Left ventricle myocardium inferior (tissue), 1 donor: ENCODE measurements around the gene THOC6. TPM values are rescaled to one million over a fixed set of nuclear protein-coding genes. Genes with fewer than 3 reads are reported as not detected.

Experiments
- DNase-seq: peaks from one replicate; pipeline ENCODE4 v3.0.0-alpha.2; 2020
- H3K27ac ChIP-seq: fragments of 200-600 bp; replicated peaks from 2 replicates; pipeline ENCODE4 v1.8.0; 2021
- H3K27me3 ChIP-seq: fragments of 200-600 bp; 2 replicates; pipeline ENCODE4 v1.8.0; 2021; ENCODE audit warnings: low read depth
- H3K36me3 ChIP-seq: fragments of 200-600 bp; 2 replicates; pipeline ENCODE4 v1.8.0; 2021
- H3K4me1 ChIP-seq: fragments of 200-600 bp; 2 replicates; pipeline ENCODE4 v1.8.0; 2021
- H3K4me3 ChIP-seq: fragments of 200-600 bp; 2 replicates; pipeline ENCODE4 v1.8.0; 2021; ENCODE audit warnings: mild to moderate bottlenecking, moderate library complexity
- H3K9me3 ChIP-seq: fragments of 200-600 bp; replicated peaks from 2 replicates; pipeline ENCODE4 v1.8.0; 2021
- intact Hi-C: fragments of 100-400 bp; cut with micrococcal nuclease; formaldehyde crosslinking; loops from one replicate; pipeline ENCODE4 v1.11.0; 2022
- total RNA-seq: library from RNA; stranded (reverse); fragmentation: NEBNext Ultra II Directional; extraction: Animal tissue kit (Norgen Biotek cat#: 25700); gene quantifications from one replicate; pipeline ENCODE4 v1.2.1, GENCODE V29; 2021
- TF ChIP-seq, protein P1 (sequence below): fragments of 200-600 bp; IDR thresholded peaks from 2 replicates; pipeline ENCODE4 v1.8.0; 2021; ENCODE audit warnings: antibody characterized with exemption, mild to moderate bottlenecking, borderline replicate concordance
- donor health status: DM: no; HTN: yes; CAD: no; lungs with severe emphysema.

Gene THOC6
- total RNA-seq, 1 donor from 2014 or later: 9.1 TPM

DNA sequence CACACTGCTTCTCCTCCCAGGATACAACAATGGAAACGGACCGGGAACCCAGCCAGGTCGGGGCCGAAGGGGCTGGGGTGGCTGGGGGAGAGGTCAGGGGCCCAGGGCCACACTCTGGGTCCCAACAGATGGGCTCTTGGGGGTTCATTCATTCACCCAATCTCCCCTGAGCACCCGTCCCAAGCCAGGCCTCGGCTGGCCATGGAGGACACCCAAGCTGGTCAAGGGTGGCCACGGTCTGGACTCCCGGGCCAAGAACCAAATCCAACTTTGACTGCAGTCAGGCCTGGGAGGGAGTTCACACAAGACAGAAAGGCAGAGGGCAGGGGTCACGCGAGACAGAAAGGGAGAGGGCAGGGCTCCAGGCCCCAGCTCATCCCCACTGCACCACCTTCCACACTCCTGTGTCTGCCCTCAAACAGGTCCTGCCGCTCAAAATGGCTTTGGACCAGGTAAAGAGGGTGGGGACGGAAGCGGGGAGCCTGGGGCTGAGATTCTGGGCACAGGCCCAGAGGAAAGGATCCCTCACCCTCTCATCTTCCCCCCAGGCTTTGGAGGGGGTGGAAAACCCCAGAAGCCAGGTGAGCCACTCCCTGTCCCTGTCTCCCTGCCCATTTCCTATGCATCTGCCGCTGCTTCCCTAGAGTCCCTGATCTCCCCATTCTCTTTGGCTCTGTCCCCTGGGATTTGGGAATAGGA lies 31.3 kb upstream of the THOC6 start:
- TF ChIP-seq, protein P1, sequence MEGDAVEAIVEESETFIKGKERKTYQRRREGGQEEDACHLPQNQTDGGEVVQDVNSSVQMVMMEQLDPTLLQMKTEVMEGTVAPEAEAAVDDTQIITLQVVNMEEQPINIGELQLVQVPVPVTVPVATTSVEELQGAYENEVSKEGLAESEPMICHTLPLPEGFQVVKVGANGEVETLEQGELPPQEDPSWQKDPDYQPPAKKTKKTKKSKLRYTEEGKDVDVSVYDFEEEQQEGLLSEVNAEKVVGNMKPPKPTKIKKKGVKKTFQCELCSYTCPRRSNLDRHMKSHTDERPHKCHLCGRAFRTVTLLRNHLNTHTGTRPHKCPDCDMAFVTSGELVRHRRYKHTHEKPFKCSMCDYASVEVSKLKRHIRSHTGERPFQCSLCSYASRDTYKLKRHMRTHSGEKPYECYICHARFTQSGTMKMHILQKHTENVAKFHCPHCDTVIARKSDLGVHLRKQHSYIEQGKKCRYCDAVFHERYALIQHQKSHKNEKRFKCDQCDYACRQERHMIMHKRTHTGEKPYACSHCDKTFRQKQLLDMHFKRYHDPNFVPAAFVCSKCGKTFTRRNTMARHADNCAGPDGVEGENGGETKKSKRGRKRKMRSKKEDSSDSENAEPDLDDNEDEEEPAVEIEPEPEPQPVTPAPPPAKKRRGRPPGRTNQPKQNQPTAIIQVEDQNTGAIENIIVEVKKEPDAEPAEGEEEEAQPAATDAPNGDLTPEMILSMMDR: no peak
- Histone ChIP-seq H3K9me3 (no peaks in the 10 kb centered on the region), H3K4me3 (no peak overlapping the region), H3K36me3 (no peaks in the 10 kb centered on the region), H3K27me3 (peaks cover 52% of the 10 kb centered on the region), H3K4me1 (no peaks in the 10 kb centered on the region), H3K27ac (no peak overlapping the region)
- intact Hi-C loops: no loop called here
- DNase-seq: no peak

DNA sequence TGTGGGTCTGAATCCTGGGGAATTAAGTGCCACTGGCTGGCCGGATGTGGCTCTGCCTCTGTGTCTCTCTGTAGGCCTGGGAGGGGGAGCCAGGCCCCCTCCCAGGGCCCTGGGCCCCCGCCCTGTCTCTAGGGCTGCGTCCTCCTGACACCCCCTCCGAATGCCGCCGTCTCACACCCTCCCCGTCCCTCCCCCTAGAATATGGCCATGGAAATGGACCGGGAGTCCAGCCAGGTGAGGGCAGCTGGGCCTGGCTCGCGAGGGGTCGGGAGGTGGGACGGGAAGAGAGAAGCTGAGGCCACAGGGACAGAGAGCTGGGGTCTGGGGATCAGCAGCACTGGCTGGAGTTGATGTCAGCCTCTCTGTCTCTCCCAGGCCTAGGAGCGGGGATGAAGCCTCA lies 27.5 kb upstream of the THOC6 start:
- intact Hi-C loops: no loop called here
- peaks cover 58% of the 10 kb centered on the region for H3K27me3 ChIP-seq
- H3K9me3 ChIP-seq: no peaks in the 10 kb centered on the region
- H3K4me1 ChIP-seq: no peaks in the 10 kb centered on the region
- TF ChIP-seq, protein P1: no peak
- no peaks in the 10 kb centered on the region for H3K36me3 ChIP-seq
- H3K27ac ChIP-seq: no peak overlapping the region
- no peak overlapping the region for H3K4me3 ChIP-seq
- DNase-seq: no peak

- TF ChIP-seq, protein P1: no peak
- DNase-seq: no peak
- H3K4me1 ChIP-seq: peaks cover 8% of the 10 kb centered on the region
- peaks cover 76% of the 10 kb centered on the region for H3K27me3 ChIP-seq
- no peaks in the 10 kb centered on the region for H3K36me3 ChIP-seq
- H3K9me3 ChIP-seq: no peaks in the 10 kb centered on the region
- H3K4me3 ChIP-seq: no peak overlapping the region
- H3K27ac ChIP-seq: no peak overlapping the region
- intact Hi-C loops: no loop called here
Measured at GRCh38 chr16:2999929-3000328, 23.9 kb upstream of the THOC6 start.

- DNase-seq: no peak
- peaks cover 10% of the 10 kb centered on the region for H3K4me1 ChIP-seq
- H3K4me3 ChIP-seq: no peak overlapping the region
- TF ChIP-seq, protein P1: no peak
- H3K27me3 ChIP-seq: peaks cover 76% of the 10 kb centered on the region
- intact Hi-C loops: no loop called here
- H3K9me3 ChIP-seq: no peaks in the 10 kb centered on the region
- H3K27ac ChIP-seq: no peak overlapping the region
- no peaks in the 10 kb centered on the region for H3K36me3 ChIP-seq
Measured at GRCh38 chr16:3000540-3000939, 23.3 kb upstream of the THOC6 start.

DNA sequence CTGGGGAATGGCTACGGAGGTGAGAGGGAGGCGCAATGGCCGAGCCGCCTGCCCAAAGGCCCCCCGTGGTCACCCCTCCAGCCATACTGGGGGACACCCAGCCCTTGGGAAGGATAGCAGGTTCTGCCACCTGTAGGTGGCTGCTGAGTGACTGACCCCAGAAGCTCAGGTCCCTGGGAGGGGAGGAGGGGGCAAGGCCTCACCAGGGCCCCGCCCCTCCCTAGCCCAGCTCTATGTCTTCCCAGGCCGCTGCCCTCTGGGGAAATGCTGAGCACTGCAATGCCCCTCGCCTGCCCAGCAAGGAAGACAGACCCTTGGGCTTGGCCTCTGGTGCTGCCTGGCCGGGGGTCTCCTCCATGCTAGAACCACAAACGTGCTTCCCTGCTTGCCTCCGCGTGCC lies 22.5 kb upstream of the THOC6 start:
- H3K9me3 ChIP-seq: no peaks in the 10 kb centered on the region
- TF ChIP-seq, protein P1: no peak
- DNase-seq: no peak
- H3K27me3 ChIP-seq: peaks cover 76% of the 10 kb centered on the region
- intact Hi-C loops: no loop called here
- H3K27ac ChIP-seq: no peak overlapping the region
- no peaks in the 10 kb centered on the region for H3K36me3 ChIP-seq
- H3K4me1 ChIP-seq: peaks cover 10% of the 10 kb centered on the region
- H3K4me3 ChIP-seq: no peak overlapping the region
